Chondrocyte (in vitro differentiated cells): ENCODE results near the gene POLR1E. TPM values are rescaled to one million over a fixed set of nuclear protein-coding genes. Genes with fewer than 3 reads are reported as not detected.

Source experiments
- DNase-seq: peaks from one replicate; pipeline ENCODE4 v3.0.0; 2021; ENCODE audit warnings: mixed read lengths, low spot score
- H3K27ac Mint-ChIP-seq: one replicate; pipeline ENCODE4 v1.8.0; 2021; ENCODE audit warnings: mild to moderate bottlenecking, moderate library complexity, mixed read lengths; ENCODE audit not compliant: unreplicated experiment
- H3K27me3 Mint-ChIP-seq: 2 replicates; pipeline ENCODE4 v1.8.0; 2021; ENCODE audit warnings: low read depth, mixed read lengths
- H3K36me3 Mint-ChIP-seq: 2 replicates; pipeline ENCODE4 v1.8.0; 2021; ENCODE audit warnings: low read depth, mixed read lengths
- H3K4me1 Mint-ChIP-seq: 2 replicates; pipeline ENCODE4 v1.8.0; 2021; ENCODE audit warnings: low read depth, mild to moderate bottlenecking, mixed read lengths
- H3K4me3 Mint-ChIP-seq: one replicate; pipeline ENCODE4 v1.8.0; 2021; ENCODE audit warnings: mild to moderate bottlenecking, moderate library complexity, mixed read lengths; ENCODE audit not compliant: unreplicated experiment
- H3K9me3 Mint-ChIP-seq: 2 replicates; pipeline ENCODE4 v1.8.0; 2021; ENCODE audit warnings: low read depth, mixed read lengths
- total RNA-seq: library from RNA; stranded (reverse); gene quantifications from 3 replicates; pipeline ENCODE4 v1.2.1, GENCODE V29; 2021
- TF ChIP-seq, protein P1 (sequence below): fragments of 200-600 bp; sonication (generic); IDR thresholded peaks from 2 replicates; pipeline ENCODE4 v1.5.0; 2021; ENCODE audit warnings: antibody characterized with exemption, mild to moderate bottlenecking, moderate library complexity

Gene POLR1E
- total RNA-seq, 1 donor from 2014 or later = 12.7 TPM

DNA sequence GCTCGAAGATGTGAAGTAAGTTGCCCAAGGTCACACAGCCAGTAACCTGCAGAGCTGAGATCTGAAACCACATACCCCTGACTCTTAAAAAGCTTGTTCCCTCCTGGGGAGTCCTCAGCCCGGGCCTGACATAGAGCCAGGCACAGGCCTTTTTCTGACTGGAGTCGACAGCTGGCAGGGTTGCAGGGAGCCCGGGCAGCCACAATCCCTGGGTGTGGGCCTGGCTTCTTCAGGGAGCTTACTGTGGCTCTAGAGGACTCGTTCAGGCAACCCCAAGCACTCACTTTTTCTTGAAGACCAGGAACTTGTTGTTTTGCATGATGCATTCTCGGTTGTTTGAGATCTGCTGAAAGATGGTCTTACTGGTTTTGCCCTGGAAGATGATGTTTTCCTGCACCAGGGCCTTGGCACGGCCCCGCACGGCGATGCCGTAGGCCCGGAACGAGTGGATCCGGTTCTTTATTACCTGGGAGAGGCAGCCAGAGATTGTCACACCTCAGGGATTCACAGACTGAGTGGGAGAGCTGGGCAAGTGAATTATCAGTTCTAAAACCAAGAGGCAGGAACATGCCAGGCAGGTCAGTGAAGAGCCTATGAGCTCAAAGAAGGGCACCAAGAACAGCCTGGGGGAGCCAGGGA lies 30.0 kb downstream of the POLR1E start:
- peak; percentile 55 for DNase-seq
- no peaks in the 10 kb centered on the region for H3K27me3 Mint-ChIP-seq
- no peaks in the 10 kb centered on the region for H3K9me3 Mint-ChIP-seq
- H3K27ac Mint-ChIP-seq = no peak overlapping the region
- TF ChIP-seq, protein P1, sequence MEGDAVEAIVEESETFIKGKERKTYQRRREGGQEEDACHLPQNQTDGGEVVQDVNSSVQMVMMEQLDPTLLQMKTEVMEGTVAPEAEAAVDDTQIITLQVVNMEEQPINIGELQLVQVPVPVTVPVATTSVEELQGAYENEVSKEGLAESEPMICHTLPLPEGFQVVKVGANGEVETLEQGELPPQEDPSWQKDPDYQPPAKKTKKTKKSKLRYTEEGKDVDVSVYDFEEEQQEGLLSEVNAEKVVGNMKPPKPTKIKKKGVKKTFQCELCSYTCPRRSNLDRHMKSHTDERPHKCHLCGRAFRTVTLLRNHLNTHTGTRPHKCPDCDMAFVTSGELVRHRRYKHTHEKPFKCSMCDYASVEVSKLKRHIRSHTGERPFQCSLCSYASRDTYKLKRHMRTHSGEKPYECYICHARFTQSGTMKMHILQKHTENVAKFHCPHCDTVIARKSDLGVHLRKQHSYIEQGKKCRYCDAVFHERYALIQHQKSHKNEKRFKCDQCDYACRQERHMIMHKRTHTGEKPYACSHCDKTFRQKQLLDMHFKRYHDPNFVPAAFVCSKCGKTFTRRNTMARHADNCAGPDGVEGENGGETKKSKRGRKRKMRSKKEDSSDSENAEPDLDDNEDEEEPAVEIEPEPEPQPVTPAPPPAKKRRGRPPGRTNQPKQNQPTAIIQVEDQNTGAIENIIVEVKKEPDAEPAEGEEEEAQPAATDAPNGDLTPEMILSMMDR = no peak
- peaks cover 27% of the 10 kb centered on the region for H3K36me3 Mint-ChIP-seq
- H3K4me1 Mint-ChIP-seq = no peaks in the 10 kb centered on the region
- H3K4me3 Mint-ChIP-seq = no peak overlapping the region

DNA sequence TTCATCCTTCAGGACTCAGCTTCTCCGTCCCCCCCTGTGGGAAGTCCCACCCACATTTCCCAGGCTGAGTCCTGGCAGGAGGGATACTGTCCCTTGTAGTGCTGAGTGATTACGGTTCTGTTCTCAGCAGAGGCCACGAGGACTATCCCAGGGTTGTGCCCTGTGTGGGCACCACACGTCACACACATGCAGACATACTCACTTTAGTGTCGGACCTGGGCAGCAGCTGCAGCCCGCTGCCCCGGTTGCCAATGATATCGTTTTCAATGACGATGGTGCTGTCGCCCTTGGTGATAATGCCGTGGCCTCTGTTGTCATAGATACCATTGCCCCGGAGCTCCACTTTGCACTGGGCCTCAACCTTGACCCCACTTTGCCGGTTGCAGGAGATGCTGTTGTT lies 32.2 kb downstream of the POLR1E start:
- no peak overlapping the region for H3K4me3 Mint-ChIP-seq
- no peak overlapping the region for H3K27ac Mint-ChIP-seq
- no peaks in the 10 kb centered on the region for H3K9me3 Mint-ChIP-seq
- TF ChIP-seq, protein P1 = no peak
- H3K27me3 Mint-ChIP-seq = no peaks in the 10 kb centered on the region
- no peaks in the 10 kb centered on the region for H3K4me1 Mint-ChIP-seq
- H3K36me3 Mint-ChIP-seq = peaks cover 33% of the 10 kb centered on the region
- peak; percentile 68 for DNase-seq

DNA sequence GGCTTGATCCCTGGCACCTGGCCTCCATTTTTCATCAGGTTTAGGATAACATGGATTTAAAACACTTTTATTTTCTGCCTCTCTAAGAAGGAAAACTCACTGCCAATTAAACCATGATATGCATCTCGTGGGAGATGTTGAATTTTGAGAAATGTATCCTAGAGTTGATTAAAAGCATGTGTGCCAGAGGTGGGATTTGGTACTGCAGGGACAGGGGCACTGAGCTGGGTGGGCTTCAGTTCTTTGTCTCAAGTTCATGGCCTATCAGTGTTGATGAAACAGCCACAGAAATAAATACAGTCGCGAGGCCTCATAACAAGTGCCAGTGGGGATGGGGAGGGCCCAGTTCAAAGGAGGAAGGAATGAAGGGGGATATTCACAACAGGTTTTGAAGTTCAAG lies 34.9 kb downstream of the POLR1E start:
- no peak overlapping the region for H3K4me3 Mint-ChIP-seq
- no peak for DNase-seq
- no peaks in the 10 kb centered on the region for H3K27me3 Mint-ChIP-seq
- H3K9me3 Mint-ChIP-seq = no peaks in the 10 kb centered on the region
- TF ChIP-seq, protein P1 = no peak
- no peak overlapping the region for H3K27ac Mint-ChIP-seq
- no peaks in the 10 kb centered on the region for H3K4me1 Mint-ChIP-seq
- H3K36me3 Mint-ChIP-seq = peaks cover 39% of the 10 kb centered on the region

DNA sequence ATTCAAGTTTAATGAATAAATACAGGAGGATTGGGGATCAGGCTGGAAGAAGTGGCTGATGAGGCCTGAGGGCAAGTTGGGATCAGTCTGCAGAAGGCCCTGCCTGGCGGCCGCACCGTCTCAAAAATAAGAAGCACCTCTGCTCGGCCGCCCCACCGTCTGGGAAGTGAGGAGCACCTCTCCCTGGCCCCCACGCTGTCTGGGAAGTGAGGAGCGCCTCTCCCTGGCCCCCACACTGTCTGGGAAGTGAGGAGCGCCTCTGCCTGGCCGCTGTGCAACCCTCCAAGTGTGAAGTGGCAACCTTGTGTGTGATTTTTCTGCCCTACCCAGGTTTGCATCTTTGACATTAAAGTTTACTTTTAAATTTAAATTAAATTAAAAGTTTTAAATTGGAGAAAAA lies 35.4 kb downstream of the POLR1E start:
- no peak overlapping the region for H3K4me3 Mint-ChIP-seq
- no peaks in the 10 kb centered on the region for H3K4me1 Mint-ChIP-seq
- TF ChIP-seq, protein P1 = no peak
- peaks cover 35% of the 10 kb centered on the region for H3K36me3 Mint-ChIP-seq
- H3K27ac Mint-ChIP-seq = no peak overlapping the region
- H3K27me3 Mint-ChIP-seq = no peaks in the 10 kb centered on the region
- H3K9me3 Mint-ChIP-seq = no peaks in the 10 kb centered on the region
- DNase-seq = no peak

DNA sequence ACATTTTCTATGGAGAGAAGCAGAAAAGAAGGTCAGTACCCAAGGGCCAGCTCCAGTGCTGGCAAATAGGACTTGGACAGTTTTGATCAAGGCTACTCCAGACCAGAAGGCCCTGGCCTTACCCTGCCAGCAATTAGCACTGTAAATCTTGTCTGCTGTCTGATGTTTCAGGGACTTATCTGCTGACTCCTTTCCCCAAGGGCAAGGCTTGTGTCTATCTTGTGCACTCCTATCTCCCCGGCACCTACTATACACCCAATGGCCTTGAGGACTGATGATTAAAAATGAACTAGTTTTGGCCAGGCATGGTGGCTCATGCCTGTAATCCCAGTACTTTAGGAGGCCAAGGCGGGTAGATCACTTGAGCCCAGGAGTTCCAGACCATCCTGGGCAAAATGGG lies 37.2 kb downstream of the POLR1E start:
- no peak overlapping the region for H3K27ac Mint-ChIP-seq

More for the DNA sequence above, 37.2 kb downstream of the POLR1E start:
- TF ChIP-seq, protein P1 = no peak
- Mint-ChIP-seq H3K9me3 (no peaks in the 10 kb centered on the region), H3K27me3 (no peaks in the 10 kb centered on the region), H3K4me1 (no peaks in the 10 kb centered on the region), H3K4me3 (no peak overlapping the region), H3K36me3 (peaks cover 43% of the 10 kb centered on the region)
- no peak for DNase-seq
